Esophagus muscularis mucosa (tissue), 4 donors: Measurements from ENCODE around the gene LRRTM3. TPM values are rescaled to one million over a fixed set of nuclear protein-coding genes. Genes with fewer than 3 reads are reported as not detected.

Source experiments
- DNase-seq: peaks from one replicate; pipeline ENCODE4 v3.0.0-alpha.2; 2017; ENCODE audit errors: extremely low spot score
- H3K27ac ChIP-seq, 4 donors: fragments of 200-600 bp; sonication (generic); replicated peaks in 1 of 4; 1 replicate in 3 of 4; 2 replicates in 1 of 4; pipeline ENCODE4 v1.5.1; 2016 to 2019; ENCODE audit warnings: mild to moderate bottlenecking in 1 of 4
- H3K27me3 ChIP-seq, 4 donors: fragments of 200-600 bp; sonication (generic); one replicate each; pipeline versions ENCODE4 v1.5.1 to v1.6.0; 2016 to 2019
- H3K36me3 ChIP-seq, 4 donors: fragments of 200-600 bp; sonication (generic); one replicate each; pipeline ENCODE4 v1.5.1; 2016 to 2019
- H3K4me1 ChIP-seq, 4 donors: fragments of 200-600 bp; sonication (generic); one replicate each; pipeline ENCODE4 v1.5.1; 2016 to 2019
- H3K4me3 ChIP-seq, 4 donors: fragments of 200-600 bp; sonication (generic); 1 replicate in 2 of 4; 2 replicates in 2 of 4; pipeline ENCODE4 v1.5.1; 2016 to 2019; ENCODE audit warnings: mild to moderate bottlenecking in 4 of 4, moderate library complexity in 1 of 4
- H3K9me3 ChIP-seq, 4 donors: fragments of 200-600 bp; sonication (generic); 1 replicate in 3 of 4; 2 replicates in 1 of 4; pipeline ENCODE4 v1.5.1; 2016 to 2019
- CTCF ChIP-seq, 3 experiments: fragments of 200-600 bp in 2 of 3; fragments of 450-650 bp in 1 of 3; sonication (generic) in 2 of 3; IDR thresholded peaks; one replicate each; pipeline ENCODE4 v1.5.1; 2017 to 2019; ENCODE audit warnings: antibody characterized with exemption in 3 of 3, mild to moderate bottlenecking in 2 of 3, moderate library complexity in 1 of 3
- EP300 ChIP-seq: sonication (generic); formaldehyde crosslinking; IDR thresholded peaks from one replicate; pipeline ENCODE4 v1.6.1; 2017; ENCODE audit warnings: antibody characterized with exemption
- POLR2A ChIP-seq: fragments of 450-650 bp; IDR thresholded peaks from one replicate; pipeline ENCODE4 v1.6.1; 2017; ENCODE audit warnings: antibody characterized with exemption, moderate library complexity, mild to moderate bottlenecking, low read depth
- POLR2AphosphoS5 ChIP-seq, 2 donors: sonication (generic); formaldehyde crosslinking; IDR thresholded peaks; one replicate each; pipeline ENCODE4 v1.6.1; 2017; ENCODE audit warnings: antibody characterized with exemption in 2 of 2
- WGBS: methylation state at CpG from one replicate; pipeline ENCODE4 v1.1.5; 2018; 5-methylcytosine and 5-hydroxymethylcytosine counted together
- intact Hi-C: fragments of 100-400 bp; cut with DNase I; formaldehyde crosslinking; loops from one replicate; pipeline ENCODE4 v1.15.1; 2023
- total RNA-seq, 4 donors: library from RNA; depleted of rRNA; stranded (reverse); fragments of >200 nt; gene quantifications; one replicate each; pipeline versions ENCODE4 v1.1.0 to v1.2.1, GENCODE V29; 2016

LRRTM3 gene
- total RNA-seq, 4 donors from 2014 or later: 0.06 to 0.42 (median 0.23) TPM

GRCh38 chr10:67098461-67098860, 172.6 kb downstream of the LRRTM3 start:
- no peaks in the 10 kb centered on the region for H3K27me3 ChIP-seq
- H3K36me3 ChIP-seq: no peaks in the 10 kb centered on the region
- no peak for DNase-seq
- intact Hi-C loops: no loop called here
- WGBS: 46% methylated on average over 2 of the region's 2 CpGs
- H3K4me3 ChIP-seq: no peak overlapping the region
- H3K27ac ChIP-seq: no peak overlapping the region
- no peaks in the 10 kb centered on the region for H3K4me1 ChIP-seq
- no peak for TF ChIP-seq EP300
- no peak for TF ChIP-seq POLR2A
- no peak for TF ChIP-seq CTCF (IDR thresholded peaks at IDR 0.05)
- TF ChIP-seq POLR2AphosphoS5 (IDR thresholded peaks at IDR 0.05): no peak
- no peaks in the 10 kb centered on the region for H3K9me3 ChIP-seq

- TF ChIP-seq POLR2A: no peak
- no peak for TF ChIP-seq CTCF (IDR thresholded peaks at IDR 0.05)
- no peak for TF ChIP-seq POLR2AphosphoS5 (IDR thresholded peaks at IDR 0.05)
- TF ChIP-seq EP300: no peak
- Histone ChIP-seq H3K9me3 (no peaks in the 10 kb centered on the region), H3K4me3 (no peak overlapping the region), H3K27me3 (no peaks in the 10 kb centered on the region), H3K27ac (no peak overlapping the region), H3K4me1 (no peaks in the 10 kb centered on the region), H3K36me3 (no peaks in the 10 kb centered on the region)
- intact Hi-C loops: no loop called here
- DNase-seq: no peak
- WGBS: 71% methylated on average over 3 of the region's 3 CpGs
These were observed 175.1 kb downstream of the LRRTM3 start for GRCh38 chr10:67100951-67101350.

GRCh38 chr10:67107670-67108069, 181.8 kb downstream of the LRRTM3 start:
- H3K4me1 ChIP-seq: no peaks in the 10 kb centered on the region
- TF ChIP-seq POLR2AphosphoS5 (IDR thresholded peaks at IDR 0.05) (no peak), POLR2A (no peak), CTCF (IDR thresholded peaks at IDR 0.05) (no peak), EP300 (no peak)
- intact Hi-C loops: no loop called here
- H3K36me3 ChIP-seq: no peaks in the 10 kb centered on the region
- 87% methylated on average over 3 of the region's 3 CpGs for WGBS
- no peaks in the 10 kb centered on the region for H3K27me3 ChIP-seq
- H3K4me3 ChIP-seq: no peak overlapping the region
- H3K9me3 ChIP-seq: no peaks in the 10 kb centered on the region
- no peak overlapping the region for H3K27ac ChIP-seq
- DNase-seq: no peak

- TF ChIP-seq CTCF (IDR thresholded peaks at IDR 0.05) (no peak), POLR2A (no peak), POLR2AphosphoS5 (IDR thresholded peaks at IDR 0.05) (no peak), EP300 (no peak)
- Histone ChIP-seq H3K27ac (no peak overlapping the region), H3K27me3 (no peaks in the 10 kb centered on the region), H3K9me3 (no peaks in the 10 kb centered on the region), H3K36me3 (no peaks in the 10 kb centered on the region), H3K4me1 (no peaks in the 10 kb centered on the region), H3K4me3 (no peak overlapping the region)
- intact Hi-C loops: no loop called here
- DNase-seq: no peak
These were observed 184.4 kb downstream of the LRRTM3 start for GRCh38 chr10:67110286-67110685.

GRCh38 chr10:67112765-67113164, 186.9 kb downstream of the LRRTM3 start:
- intact Hi-C loops: no loop called here
- 96% methylated on average over 1 of the region's 1 CpG for WGBS
- DNase-seq: no peak
- Histone ChIP-seq H3K27ac (no peak overlapping the region), H3K4me1 (no peaks in the 10 kb centered on the region), H3K4me3 (no peak overlapping the region), H3K27me3 (no peaks in the 10 kb centered on the region), H3K9me3 (no peaks in the 10 kb centered on the region), H3K36me3 (no peaks in the 10 kb centered on the region)
- TF ChIP-seq POLR2A: no peak
- TF ChIP-seq POLR2AphosphoS5 (IDR thresholded peaks at IDR 0.05): no peak
- TF ChIP-seq EP300: no peak
- TF ChIP-seq CTCF (IDR thresholded peaks at IDR 0.05): no peak
